Right lobe of liver (tissue), 4 donors: ENCODE data around the gene RIBC2.

ENCODE experiments used
- POLR2A ChIP-seq: fragments of 450-650 bp; IDR thresholded peaks from one replicate; pipeline ENCODE4 v1.6.1; 2017; ENCODE audit warnings: antibody characterized with exemption, mild to moderate bottlenecking
- TF ChIP-seq, protein P1 (sequence below), 4 donors: fragments of 200-600 bp in 3 of 4; fragments of 450-650 bp in 1 of 4; IDR thresholded peaks; one replicate each; pipeline versions ENCODE4 v1.5.1 to v1.8.0; 2016 to 2022; ENCODE audit warnings: antibody characterized with exemption in 4 of 4, mild to moderate bottlenecking in 2 of 4
- donor health status: DM: no; HTN: no; CAD: no.
- donor health status: DM: no; HTN: no; CAD: no.
- donor health status: DM: no; HTN: yes; CAD: no.

DNA sequence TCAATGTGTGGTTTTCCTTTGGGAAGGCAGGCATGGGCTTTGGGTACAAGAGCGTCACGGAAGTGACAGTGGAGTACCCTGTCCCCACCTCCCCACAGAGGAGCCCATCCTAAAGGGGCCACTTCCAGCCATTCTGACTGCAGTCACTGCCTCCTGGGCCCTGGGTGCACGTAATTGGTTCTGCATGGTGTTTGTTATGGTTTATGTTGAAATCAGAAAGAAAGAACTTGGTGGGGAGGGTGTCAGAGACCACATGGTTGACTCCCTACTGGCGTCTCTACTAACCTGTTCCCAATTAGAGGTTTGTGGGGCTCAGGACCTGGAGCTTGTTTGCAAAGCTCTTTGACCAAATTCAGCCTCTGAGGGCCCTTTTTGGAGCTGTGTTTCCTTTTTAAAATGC lies 40.8 kb downstream of the RIBC2 start:
- TF ChIP-seq, protein P1, sequence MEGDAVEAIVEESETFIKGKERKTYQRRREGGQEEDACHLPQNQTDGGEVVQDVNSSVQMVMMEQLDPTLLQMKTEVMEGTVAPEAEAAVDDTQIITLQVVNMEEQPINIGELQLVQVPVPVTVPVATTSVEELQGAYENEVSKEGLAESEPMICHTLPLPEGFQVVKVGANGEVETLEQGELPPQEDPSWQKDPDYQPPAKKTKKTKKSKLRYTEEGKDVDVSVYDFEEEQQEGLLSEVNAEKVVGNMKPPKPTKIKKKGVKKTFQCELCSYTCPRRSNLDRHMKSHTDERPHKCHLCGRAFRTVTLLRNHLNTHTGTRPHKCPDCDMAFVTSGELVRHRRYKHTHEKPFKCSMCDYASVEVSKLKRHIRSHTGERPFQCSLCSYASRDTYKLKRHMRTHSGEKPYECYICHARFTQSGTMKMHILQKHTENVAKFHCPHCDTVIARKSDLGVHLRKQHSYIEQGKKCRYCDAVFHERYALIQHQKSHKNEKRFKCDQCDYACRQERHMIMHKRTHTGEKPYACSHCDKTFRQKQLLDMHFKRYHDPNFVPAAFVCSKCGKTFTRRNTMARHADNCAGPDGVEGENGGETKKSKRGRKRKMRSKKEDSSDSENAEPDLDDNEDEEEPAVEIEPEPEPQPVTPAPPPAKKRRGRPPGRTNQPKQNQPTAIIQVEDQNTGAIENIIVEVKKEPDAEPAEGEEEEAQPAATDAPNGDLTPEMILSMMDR (IDR thresholded peaks at IDR 0.05) = no peak
- TF ChIP-seq POLR2A = no peak
